ENCODE data around the gene ACYP2. TPM values are rescaled to one million over a fixed set of nuclear protein-coding genes. Genes with fewer than 3 reads are reported as not detected.
"Not testable (repeated sequence)": the region's sequence is repeated elsewhere in the genome, so short reads cannot be mapped to it uniquely, and the experiment has no call there.

The ACYP2 gene
- total RNA-seq, 1 donor: 10.7 TPM

DNA sequence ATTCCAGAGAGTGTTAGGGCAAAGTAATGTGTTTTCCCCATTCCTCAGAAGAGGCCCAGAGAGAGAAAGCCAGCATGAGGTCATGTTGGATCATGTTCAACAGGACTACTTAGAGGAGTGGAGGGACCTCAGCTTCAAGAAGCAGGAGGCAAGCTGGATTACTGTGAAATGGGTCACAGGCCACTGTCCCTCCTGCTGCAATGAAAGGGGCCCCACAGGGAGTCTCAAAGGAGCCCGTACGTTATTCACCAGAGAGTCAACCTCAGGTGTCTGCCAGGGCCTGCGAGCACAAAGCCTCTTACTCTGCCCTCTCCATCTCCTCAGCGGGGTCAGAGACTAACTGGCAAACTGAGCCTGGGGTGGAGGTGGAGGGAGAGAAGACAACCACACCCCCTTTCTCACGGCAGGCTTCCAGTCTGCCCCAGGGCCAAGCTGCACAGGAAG, 27.2 kb upstream of the ACYP2 start:
- no peak overlapping the region for H3K4me3 ChIP-seq (ENCODE audit: low read length)
- H3K9me3 ChIP-seq (ENCODE audit: low read depth, low read length): no peaks in the 10 kb centered on the region
- H3K4me1 ChIP-seq (ENCODE audit: insufficient read depth, low read length): peaks cover 14% of the 10 kb centered on the region
- H3K27me3 ChIP-seq (ENCODE audit: insufficient read depth, low read length): no peaks in the 10 kb centered on the region

DNA sequence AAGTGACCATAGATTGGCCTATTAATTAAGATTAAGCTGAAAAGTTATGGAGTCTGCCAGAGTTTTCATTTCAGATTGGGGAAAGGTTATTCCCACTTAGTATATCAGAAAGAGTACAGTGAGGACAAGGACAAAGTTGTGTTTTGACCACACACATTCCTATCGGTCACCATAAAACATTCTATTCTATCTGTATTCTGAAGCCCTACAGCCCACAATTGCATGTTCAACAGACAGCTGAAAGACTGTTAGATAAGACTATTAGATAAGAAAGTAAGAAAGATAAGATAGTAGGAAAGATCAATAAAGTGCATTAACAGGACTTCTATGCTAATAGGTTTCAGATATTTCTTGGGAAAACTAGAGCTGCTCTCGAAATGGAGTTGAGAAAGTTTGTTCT, 26.7 kb upstream of the ACYP2 start:
- Histone ChIP-seq H3K4me1 (ENCODE audit: insufficient read depth, low read length) (peaks cover 14% of the 10 kb centered on the region), H3K9me3 (ENCODE audit: low read depth, low read length) (no peaks in the 10 kb centered on the region), H3K27me3 (ENCODE audit: insufficient read depth, low read length) (no peaks in the 10 kb centered on the region), H3K4me3 (ENCODE audit: low read length) (no peak overlapping the region)

DNA sequence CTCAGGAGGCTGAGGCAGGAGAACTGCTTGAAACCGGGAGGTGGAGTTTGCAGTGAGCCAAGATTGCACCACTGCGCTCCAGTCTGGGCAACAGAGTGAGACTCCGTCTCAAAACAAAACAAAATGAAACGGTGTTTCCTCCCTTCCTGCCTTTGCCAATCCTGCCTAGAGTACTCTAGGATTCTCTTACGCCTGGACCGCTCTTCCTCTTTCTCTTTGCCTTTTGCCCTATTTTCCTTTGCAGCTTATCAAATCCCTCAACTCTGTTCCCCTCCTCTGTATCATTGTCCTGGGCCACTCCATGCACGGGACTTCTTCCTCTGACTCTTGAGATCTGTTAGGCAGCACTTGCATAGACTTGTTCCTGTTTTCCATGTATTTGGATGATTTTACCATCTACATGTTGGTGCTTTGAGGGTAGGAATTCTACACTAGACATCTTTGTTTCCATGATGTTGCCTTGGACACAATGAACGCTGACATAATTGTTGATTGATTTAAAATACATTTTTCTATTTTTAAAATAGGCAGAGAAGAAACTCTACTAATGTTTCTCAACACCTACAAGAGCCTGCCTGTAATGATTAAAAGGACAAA, 24.8 kb upstream of the ACYP2 start:
- peaks cover 14% of the 10 kb centered on the region for H3K4me1 ChIP-seq (ENCODE audit: insufficient read depth, low read length)
- no peak overlapping the region for H3K4me3 ChIP-seq (ENCODE audit: low read length)
- H3K9me3 ChIP-seq (ENCODE audit: low read depth, low read length): no peaks in the 10 kb centered on the region
- H3K27me3 ChIP-seq (ENCODE audit: insufficient read depth, low read length): no peaks in the 10 kb centered on the region

DNA sequence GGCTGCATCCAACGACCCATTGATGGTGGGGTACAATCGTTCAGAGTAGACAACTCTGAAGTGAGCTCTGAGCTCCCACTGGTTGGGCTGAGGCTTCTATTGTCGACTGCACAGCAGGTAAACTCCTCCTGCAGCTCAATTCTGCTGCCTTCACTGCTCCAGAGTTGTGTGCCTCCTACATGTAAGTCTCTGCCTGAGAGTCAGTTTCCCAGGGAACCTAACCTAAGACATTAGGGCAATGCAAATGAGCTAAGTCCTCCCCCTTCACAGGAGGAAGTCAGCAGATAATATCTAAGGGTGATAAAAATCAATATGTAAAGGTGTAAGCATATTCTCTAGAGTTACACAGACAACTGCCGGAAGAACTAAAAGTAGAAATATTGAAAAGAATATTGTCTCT, 22.5 kb upstream of the ACYP2 start:
- Histone ChIP-seq H3K4me1 (ENCODE audit: insufficient read depth, low read length) (peaks cover 16% of the 10 kb centered on the region), H3K27me3 (ENCODE audit: insufficient read depth, low read length) (no peaks in the 10 kb centered on the region), H3K9me3 (ENCODE audit: low read depth, low read length) (no peaks in the 10 kb centered on the region), H3K4me3 (ENCODE audit: low read length) (no peak overlapping the region)

DNA sequence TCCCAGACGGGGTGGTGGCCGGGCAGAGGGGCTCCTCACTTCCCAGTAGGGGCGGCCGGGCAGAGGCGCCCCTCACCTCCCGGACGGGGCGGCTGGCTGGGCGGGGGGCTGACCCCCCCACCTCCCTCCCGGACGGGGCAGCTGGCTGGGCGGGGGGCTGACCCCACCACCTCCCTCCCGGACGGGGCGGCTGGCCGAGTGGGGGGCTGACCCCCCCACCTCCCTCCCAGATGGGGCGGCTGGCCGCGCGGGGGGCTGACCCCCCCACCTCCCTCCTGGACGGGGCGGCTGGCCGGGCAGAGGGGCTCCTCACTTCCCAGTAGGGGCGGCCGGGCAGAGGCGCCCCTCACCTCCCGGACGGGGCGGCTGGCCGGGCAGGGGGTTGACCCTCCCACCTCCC, 20.0 kb upstream of the ACYP2 start:
- H3K27me3 ChIP-seq (ENCODE audit: insufficient read depth, low read length): not testable (repeated sequence)

DNA sequence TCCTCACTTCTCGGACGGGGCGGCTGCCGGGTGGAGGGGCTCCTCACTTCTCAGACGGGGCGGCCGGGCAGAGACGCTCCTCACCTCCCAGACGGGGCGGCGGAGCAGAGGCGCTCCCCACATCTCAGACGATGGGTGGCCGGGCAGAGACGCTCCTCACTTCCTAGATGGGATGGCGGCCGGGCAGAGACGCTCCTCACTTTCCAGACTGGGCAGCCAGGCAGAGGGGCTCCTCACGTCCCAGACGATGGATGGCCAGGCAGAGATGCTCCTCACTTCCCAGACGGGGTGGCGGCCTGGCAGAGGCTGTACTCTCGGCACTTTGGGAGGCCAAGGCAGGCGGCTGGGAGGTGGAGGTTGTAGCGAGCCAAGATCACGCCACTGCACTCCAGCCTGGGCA, 19.3 kb upstream of the ACYP2 start:
- H3K27me3 ChIP-seq (ENCODE audit: insufficient read depth, low read length); H3K4me3 ChIP-seq (ENCODE audit: low read length); H3K9me3 ChIP-seq (ENCODE audit: low read depth, low read length): not testable (repeated sequence)
- H3K4me1 ChIP-seq (ENCODE audit: insufficient read depth, low read length): peaks cover 35% of the 10 kb centered on the region

More for the DNA sequence above, 20.0 kb upstream of the ACYP2 start:
- not testable (repeated sequence) for H3K4me3 ChIP-seq (ENCODE audit: low read length); H3K9me3 ChIP-seq (ENCODE audit: low read depth, low read length)
- H3K4me1 ChIP-seq (ENCODE audit: insufficient read depth, low read length): peaks cover 29% of the 10 kb centered on the region

DNA sequence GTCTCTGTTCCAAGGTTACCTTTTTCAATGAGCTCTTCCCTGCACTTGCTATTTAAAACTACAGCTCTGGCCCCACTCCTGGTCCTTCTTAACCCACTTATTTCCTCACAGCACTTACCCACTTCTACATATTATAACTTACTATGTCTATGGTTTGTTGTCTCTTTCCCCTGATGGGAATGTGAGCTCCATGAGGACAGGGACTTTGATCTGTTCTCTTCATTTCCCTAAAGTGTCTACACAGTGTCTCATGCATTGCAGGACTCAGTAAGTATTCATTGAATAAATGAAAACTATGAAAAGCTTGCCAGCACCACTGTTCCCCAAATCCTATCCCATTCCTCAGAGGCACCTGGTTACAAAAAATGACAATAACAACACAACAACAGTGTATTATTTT, 18.3 kb upstream of the ACYP2 start:
- no peaks in the 10 kb centered on the region for H3K9me3 ChIP-seq (ENCODE audit: low read depth, low read length)
- H3K4me3 ChIP-seq (ENCODE audit: low read length): no peak overlapping the region
- no peaks in the 10 kb centered on the region for H3K27me3 ChIP-seq (ENCODE audit: insufficient read depth, low read length)
- H3K4me1 ChIP-seq (ENCODE audit: insufficient read depth, low read length): peaks cover 30% of the 10 kb centered on the region

DNA sequence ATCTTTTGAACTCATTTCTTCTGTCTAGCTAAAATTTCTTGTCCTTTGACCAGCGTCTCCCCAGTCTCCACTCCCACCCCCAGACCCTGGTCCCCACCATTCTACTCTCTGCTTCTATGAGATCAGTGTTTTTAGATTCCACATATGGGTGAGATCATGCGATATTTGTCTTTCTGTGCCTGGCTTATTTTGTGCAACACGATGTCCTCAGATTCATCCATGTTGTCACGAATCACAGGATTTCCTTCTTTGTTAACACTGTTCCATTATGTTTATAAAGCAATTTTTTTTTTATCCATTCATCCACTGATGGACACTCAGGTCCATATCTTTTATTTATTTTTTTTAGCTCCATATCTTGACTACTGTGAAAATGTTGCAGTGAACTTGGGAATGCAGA, 16.0 kb upstream of the ACYP2 start:
- Histone ChIP-seq H3K27me3 (ENCODE audit: insufficient read depth, low read length) (no peaks in the 10 kb centered on the region), H3K9me3 (ENCODE audit: low read depth, low read length) (no peaks in the 10 kb centered on the region), H3K4me3 (ENCODE audit: low read length) (no peak overlapping the region), H3K4me1 (ENCODE audit: insufficient read depth, low read length) (peaks cover 26% of the 10 kb centered on the region)

DNA sequence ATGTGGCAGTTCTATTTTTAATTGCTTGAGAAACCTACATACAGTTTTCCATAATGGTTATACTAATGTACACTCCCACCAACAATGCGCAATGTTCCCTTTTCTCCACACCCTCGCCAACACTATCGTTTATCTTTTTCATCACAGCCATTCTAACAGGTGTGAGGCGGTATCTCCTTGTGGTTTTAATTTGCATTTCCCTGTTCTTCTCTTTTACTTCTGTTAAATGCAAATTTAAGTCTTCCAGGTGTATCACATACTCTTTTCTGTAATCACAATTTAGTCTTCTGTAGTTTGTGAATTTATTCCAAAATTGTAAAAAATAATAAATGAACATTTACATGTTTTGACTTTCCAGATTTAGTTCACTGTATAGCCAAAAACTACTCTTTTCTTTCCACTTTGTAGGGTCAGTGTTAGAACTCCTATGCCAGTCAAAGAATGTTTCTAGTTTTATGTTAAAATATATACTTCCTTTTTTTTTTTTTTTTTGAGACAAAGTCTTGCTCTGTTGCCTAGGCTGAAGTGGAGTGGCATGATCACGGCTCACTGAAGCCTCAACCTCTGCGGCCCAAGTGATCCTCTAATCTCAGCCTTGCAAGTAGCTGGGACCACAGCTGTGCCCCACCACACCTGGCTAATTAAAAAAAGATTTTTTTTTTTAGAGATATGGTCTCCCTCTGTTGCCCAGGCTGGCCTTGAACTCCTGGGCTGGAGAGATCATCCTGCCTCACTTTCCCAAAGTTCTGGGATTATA, 15.4 kb upstream of the ACYP2 start:
- no peak overlapping the region for H3K4me3 ChIP-seq (ENCODE audit: low read length)
- no peaks in the 10 kb centered on the region for H3K27me3 ChIP-seq (ENCODE audit: insufficient read depth, low read length)

DNA sequence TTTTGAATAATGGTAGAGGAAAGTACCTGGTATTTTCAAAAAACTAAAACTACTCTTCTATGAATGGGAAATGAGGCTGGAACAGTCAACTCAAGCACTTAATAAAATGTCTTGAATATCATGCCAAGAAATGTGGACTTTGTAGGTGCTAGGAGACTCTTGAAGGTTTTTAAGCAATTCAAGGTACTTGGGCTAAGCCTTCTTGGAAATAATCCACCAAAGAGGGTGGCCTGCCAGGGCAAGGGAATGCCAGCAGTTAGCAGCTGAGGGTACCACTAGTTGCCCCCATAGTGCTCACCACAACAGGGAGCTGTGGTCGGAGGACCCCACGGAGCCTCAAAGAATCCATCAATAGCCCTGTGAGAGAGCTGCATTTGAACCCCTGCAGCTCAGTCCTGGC, 14.6 kb upstream of the ACYP2 start:
- no peaks in the 10 kb centered on the region for H3K9me3 ChIP-seq (ENCODE audit: low read depth, low read length)
- H3K4me1 ChIP-seq (ENCODE audit: insufficient read depth, low read length): peaks cover 26% of the 10 kb centered on the region
- H3K27me3 ChIP-seq (ENCODE audit: insufficient read depth, low read length): no peaks in the 10 kb centered on the region
- H3K4me3 ChIP-seq (ENCODE audit: low read length): no peak overlapping the region

More for the DNA sequence above, 15.4 kb upstream of the ACYP2 start:
- Histone ChIP-seq H3K9me3 (ENCODE audit: low read depth, low read length) (no peaks in the 10 kb centered on the region), H3K4me1 (ENCODE audit: insufficient read depth, low read length) (peaks cover 26% of the 10 kb centered on the region)

DNA sequence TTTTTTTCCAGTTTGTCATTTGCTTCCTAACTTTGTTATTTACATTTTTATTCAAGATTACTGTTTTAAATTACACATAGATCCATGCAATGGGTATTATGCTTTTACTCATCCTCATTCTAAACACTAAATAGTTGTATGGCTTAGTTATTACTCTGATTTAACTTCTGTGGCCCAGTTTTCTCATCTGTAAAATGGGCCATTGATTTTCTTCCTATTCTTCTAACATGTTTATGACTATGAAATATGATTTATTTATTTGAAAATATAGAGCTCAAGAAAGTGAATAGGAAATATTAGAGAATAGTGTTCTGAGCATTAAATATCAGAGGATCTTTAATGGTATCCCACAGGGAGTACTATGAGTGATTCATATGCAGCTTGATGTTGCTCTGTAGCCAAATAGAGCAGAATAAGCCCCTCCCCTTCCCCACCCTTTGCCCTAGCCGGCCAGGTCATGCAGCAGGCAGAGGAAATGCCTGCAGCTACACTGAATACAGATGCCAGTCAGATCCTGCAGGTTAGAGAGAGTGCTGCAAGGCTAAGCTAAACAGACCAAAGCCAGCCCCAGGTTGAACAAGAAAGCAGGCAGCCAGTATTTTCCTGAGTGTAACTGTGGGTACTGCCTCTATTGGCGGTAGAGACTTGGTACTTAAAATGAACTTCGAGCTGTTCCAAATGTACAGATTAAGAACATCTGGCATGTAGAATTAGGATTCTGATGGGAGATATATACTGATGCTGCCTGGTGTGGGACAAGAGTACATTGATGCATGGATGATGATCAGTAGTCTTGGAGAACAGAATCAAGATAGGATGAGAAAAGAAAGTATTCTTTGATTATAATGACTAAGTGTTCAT, 11.7 kb upstream of the ACYP2 start:
- Histone ChIP-seq H3K4me3 (ENCODE audit: low read length) (no peak overlapping the region), H3K4me1 (ENCODE audit: insufficient read depth, low read length) (peaks cover 18% of the 10 kb centered on the region), H3K9me3 (ENCODE audit: low read depth, low read length) (no peaks in the 10 kb centered on the region), H3K27me3 (ENCODE audit: insufficient read depth, low read length) (no peaks in the 10 kb centered on the region)

DNA sequence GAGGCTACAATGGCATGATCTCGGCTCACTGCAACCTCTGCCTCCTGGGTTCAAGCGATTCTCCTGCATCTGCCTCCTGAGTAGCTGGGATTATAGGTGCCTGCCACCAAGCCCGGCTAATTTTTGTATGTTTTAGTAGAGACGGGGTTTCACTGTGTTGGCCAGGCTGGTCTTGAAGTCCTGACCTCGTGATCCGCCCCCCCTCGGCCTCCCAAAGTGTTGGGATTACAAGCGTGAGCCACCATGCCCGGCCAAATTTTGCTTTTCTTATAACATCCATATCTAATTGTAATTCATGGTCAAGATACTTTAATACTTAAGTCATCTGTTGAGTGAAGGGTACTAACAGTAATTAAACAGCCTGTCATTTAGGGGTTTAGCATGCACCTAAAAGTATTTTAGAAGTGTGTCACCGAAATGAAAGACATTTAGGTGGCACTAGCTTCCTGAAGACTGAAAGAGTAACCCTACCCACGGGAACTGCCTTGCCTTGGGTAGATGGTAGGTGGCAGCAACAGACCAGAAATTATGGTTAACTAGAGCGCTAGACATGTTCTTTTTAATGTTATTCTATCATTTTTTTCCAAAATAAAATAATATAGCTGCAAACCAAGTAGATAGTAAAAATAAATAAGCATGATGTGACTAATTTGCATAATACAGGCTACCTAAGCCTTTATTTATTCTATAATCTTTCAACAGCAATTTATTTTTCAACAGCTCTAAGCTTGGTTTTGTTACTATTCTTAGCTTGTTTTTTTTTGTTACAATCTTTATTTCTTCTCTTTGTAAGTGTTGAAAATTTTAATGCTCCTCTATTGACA, 8.6 kb upstream of the ACYP2 start:
- no peaks in the 10 kb centered on the region for H3K9me3 ChIP-seq (ENCODE audit: low read depth, low read length)
- H3K27me3 ChIP-seq (ENCODE audit: insufficient read depth, low read length): no peaks in the 10 kb centered on the region
- H3K4me3 ChIP-seq (ENCODE audit: low read length): no peak overlapping the region
- peaks cover 5% of the 10 kb centered on the region for H3K4me1 ChIP-seq (ENCODE audit: insufficient read depth, low read length)

DNA sequence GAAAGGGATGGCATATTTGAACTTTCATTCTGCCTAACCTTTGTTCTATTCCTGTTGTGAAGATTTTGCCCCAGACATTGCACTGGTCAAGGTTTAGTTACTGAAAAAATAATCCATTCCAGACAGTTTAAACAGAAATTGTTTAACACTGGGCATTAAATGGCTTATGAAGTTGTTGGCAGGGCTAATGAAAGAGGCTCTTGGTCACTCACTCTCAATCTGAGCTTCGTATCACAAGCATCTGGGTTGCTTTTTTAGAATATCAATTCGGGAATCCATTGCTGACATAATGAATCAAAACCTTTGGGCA, 8.0 kb upstream of the ACYP2 start:
- Histone ChIP-seq H3K4me1 (ENCODE audit: insufficient read depth, low read length) (peaks cover 5% of the 10 kb centered on the region), H3K27me3 (ENCODE audit: insufficient read depth, low read length) (no peaks in the 10 kb centered on the region), H3K9me3 (ENCODE audit: low read depth, low read length) (no peaks in the 10 kb centered on the region), H3K4me3 (ENCODE audit: low read length) (no peak overlapping the region)

DNA sequence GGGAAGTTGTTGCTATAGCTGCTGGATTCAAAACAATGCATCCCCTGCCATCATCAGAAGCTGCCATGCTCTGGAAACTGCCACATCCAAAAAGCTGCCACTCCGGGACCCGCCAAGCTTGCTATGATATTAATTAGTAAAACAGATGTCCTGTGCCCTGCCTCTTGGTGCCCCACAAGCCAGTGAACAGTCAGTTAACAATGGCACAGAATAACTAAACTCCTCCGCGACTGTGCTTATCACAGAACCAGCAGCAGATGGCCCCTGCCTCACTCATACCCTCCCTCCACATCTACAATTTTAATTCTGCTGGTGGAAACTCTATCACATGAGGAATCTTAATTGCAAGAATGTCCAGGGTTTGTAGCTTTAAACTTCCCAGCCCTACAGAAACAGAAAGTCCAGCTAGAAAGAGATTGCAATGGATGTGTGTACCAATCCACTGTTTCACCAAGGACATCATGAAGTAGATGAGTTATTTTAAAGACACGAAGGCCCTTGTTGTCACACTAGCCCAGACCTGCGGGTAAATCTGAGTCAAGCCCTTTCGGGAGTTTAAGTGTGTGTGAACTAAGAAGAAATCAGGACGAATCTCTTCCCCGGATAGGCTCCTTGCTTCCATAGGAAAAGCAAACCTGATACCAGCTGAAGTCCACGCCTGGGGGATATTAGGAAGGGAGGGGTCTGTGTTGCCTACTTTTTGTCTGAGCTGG, 7.4 kb upstream of the ACYP2 start:
- H3K27me3 ChIP-seq (ENCODE audit: insufficient read depth, low read length): no peaks in the 10 kb centered on the region
- no peaks in the 10 kb centered on the region for H3K9me3 ChIP-seq (ENCODE audit: low read depth, low read length)
- H3K4me3 ChIP-seq (ENCODE audit: low read length): no peak overlapping the region
- peaks cover 5% of the 10 kb centered on the region for H3K4me1 ChIP-seq (ENCODE audit: insufficient read depth, low read length)

Data from mononuclear cell (primary cell).